ENCODE measurements around the gene EIF5AL1. TPM values are rescaled to one million over a fixed set of nuclear protein-coding genes. Genes with fewer than 3 reads are reported as not detected.

Gene EIF5AL1
- total RNA-seq, 2 donors from 2014 or later, result 0.22 to 0.62 TPM

DNA sequence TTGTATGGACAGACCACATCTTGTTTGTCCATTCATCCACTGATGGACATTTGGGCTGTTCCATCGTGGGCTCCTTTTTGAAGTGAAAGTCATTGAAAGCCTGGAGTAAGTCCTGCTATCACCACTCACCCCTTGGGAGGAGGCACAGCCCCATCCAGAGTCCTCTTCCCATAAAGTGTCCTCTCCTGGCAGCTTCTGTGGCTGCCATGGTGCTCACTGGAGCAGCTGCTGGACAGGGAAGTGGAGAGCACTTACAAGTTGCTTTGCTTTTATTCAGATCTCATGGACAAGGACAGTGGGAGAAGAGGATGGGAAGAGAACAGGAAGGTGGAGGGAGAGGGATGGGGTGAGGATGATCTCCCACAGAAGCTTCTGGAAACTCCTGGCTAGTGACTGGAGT lies 18.5 kb upstream of the EIF5AL1 start:
- Mint-ChIP-seq H3K36me3 (ENCODE audit: low read depth) (no peaks in the 10 kb centered on the region), H3K27me3 (ENCODE audit: insufficient read depth) (peaks cover 33% of the 10 kb centered on the region), H3K4me3 (no peak overlapping the region), H3K9me3 (no peaks in the 10 kb centered on the region), H3K27ac (no peak overlapping the region), H3K4me1 (peaks cover 1% of the 10 kb centered on the region)
- DNase-seq, result no peak
- WGBS, 2 experiments (ENCODE audit: insufficient coverage in 1 of 2, insufficient read length in 1 of 2), result 76% methylated on average over 1 of the region's 1 CpG; no CpG with 5 or more reads in 1 of the 2 experiments
- Histone ChIP-seq H3K4me1 (ENCODE audit: control insufficient read depth, insufficient read depth, low read length) (no peaks in the 10 kb centered on the region), H3K4me3 (ENCODE audit: low read length) (no peak overlapping the region), H3K9me3 (ENCODE audit: control insufficient read depth, low read length) (no peaks in the 10 kb centered on the region), H3K27ac (ENCODE audit: low read depth, low read length) (no peak overlapping the region), H3K9ac (ENCODE audit: extremely low read depth, low read length, poor library complexity, severe bottlenecking) (no peak overlapping the region), H3K36me3 (ENCODE audit: control insufficient read depth, insufficient read depth, low read length) (no peaks in the 10 kb centered on the region), H3K27me3 (ENCODE audit: control insufficient read depth, insufficient read depth, low read length, poor library complexity, severe bottlenecking) (no peaks in the 10 kb centered on the region)
- no peak for TF ChIP-seq CTCF (conservative IDR thresholded peaks at IDR 0.05)

DNA sequence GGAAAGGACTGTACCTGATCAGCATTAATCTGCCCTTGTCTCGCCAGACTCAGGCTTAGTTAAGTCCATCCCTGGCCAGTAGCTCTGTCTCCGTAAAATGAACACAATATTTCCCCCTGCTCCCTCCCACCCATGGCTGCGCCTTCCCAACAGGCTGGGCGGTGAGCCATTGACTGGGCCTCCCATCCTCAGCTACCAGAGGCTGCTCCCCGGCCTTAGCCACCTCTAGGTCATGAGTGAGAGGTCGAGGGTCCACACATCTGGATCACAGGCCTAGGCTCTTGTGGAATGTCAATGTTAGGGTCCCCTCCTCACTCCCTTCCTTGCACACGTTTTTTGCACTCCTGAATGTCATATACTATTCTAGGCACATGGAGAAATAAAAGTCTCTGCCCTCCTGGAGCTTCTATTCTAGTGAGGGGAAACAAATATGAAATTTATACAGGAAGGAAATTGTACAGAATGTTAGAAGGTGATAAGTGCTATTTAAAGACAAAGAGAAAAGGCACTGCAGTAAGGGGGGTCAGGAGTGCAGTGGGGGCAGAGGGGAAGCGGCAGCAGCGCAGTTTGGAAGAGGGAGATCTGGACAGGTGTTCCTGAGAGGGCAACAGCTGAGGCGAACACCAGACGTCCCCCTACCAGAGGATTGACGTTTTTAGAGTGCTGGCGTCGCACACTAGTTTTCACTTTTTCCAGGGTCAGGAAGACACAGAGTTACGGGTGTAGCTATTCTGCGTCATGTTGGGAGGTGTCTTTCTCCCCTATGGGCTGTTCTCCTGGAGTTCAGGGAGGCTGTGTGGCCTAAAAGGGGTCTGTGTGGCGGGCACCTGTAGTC lies 17.2 kb upstream of the EIF5AL1 start:
- Mint-ChIP-seq H3K4me1 (peaks cover 1% of the 10 kb centered on the region), H3K36me3 (ENCODE audit: low read depth) (no peaks in the 10 kb centered on the region), H3K9me3 (no peaks in the 10 kb centered on the region), H3K4me3 (no peak overlapping the region), H3K27me3 (ENCODE audit: insufficient read depth) (peaks cover 35% of the 10 kb centered on the region), H3K27ac (no peak overlapping the region)
- H3K4me3 ChIP-seq (ENCODE audit: low read length), result no peak overlapping the region
- H3K27ac ChIP-seq (ENCODE audit: low read depth, low read length), result no peak overlapping the region
- no peaks in the 10 kb centered on the region for H3K36me3 ChIP-seq (ENCODE audit: control insufficient read depth, insufficient read depth, low read length)
- no peak for TF ChIP-seq CTCF (conservative IDR thresholded peaks at IDR 0.05)
- no peak overlapping the region for H3K9ac ChIP-seq (ENCODE audit: extremely low read depth, low read length, poor library complexity, severe bottlenecking)
- no peaks in the 10 kb centered on the region for H3K9me3 ChIP-seq (ENCODE audit: control insufficient read depth, low read length)
- H3K27me3 ChIP-seq (ENCODE audit: control insufficient read depth, insufficient read depth, low read length, poor library complexity, severe bottlenecking), result no peaks in the 10 kb centered on the region
- DNase-seq, result no peak
- no peaks in the 10 kb centered on the region for H3K4me1 ChIP-seq (ENCODE audit: control insufficient read depth, insufficient read depth, low read length)
- 88 to 98% methylated on average over 8 to 17 of the region's 17 CpGs for WGBS, 2 experiments (ENCODE audit: insufficient coverage in 1 of 2, insufficient read length in 1 of 2)

GRCh38 chr10:79495791-79496190 lies 16.5 kb upstream of the EIF5AL1 start:
- no peaks in the 10 kb centered on the region for H3K9me3 Mint-ChIP-seq
- no peak for TF ChIP-seq CTCF (conservative IDR thresholded peaks at IDR 0.05)
- H3K36me3 ChIP-seq (ENCODE audit: control insufficient read depth, insufficient read depth, low read length), result no peaks in the 10 kb centered on the region
- no peak for DNase-seq
- no peak overlapping the region for H3K27ac Mint-ChIP-seq
- H3K9me3 ChIP-seq (ENCODE audit: control insufficient read depth, low read length), result no peaks in the 10 kb centered on the region
- no peaks in the 10 kb centered on the region for H3K27me3 ChIP-seq (ENCODE audit: control insufficient read depth, insufficient read depth, low read length, poor library complexity, severe bottlenecking)
- no peaks in the 10 kb centered on the region for H3K4me1 ChIP-seq (ENCODE audit: control insufficient read depth, insufficient read depth, low read length)
- no peak overlapping the region for H3K4me3 ChIP-seq (ENCODE audit: low read length)
- peaks cover 1% of the 10 kb centered on the region for H3K4me1 Mint-ChIP-seq
- H3K9ac ChIP-seq (ENCODE audit: extremely low read depth, low read length, poor library complexity, severe bottlenecking), result no peak overlapping the region
- 91 to 100% methylated on average over 3 to 6 of the region's 6 CpGs for whole genome bisulfite sequencing, 2 experiments (ENCODE audit: insufficient coverage in 1 of 2, insufficient read length in 1 of 2)
- H3K27ac ChIP-seq (ENCODE audit: low read depth, low read length), result no peak overlapping the region
- H3K4me3 Mint-ChIP-seq, result no peak overlapping the region
- H3K36me3 Mint-ChIP-seq (ENCODE audit: low read depth), result no peaks in the 10 kb centered on the region
- peaks cover 35% of the 10 kb centered on the region for H3K27me3 Mint-ChIP-seq (ENCODE audit: insufficient read depth)

All from endodermal cell (in vitro differentiated cells).